Ascending aorta (tissue), 2 donors: ENCODE measurements around the gene TSHB. TPM values are rescaled to one million over a fixed set of nuclear protein-coding genes. Genes with fewer than 3 reads are reported as not detected.

ENCODE experiments used
- DNase-seq, 2 donors: peaks; one replicate each; pipeline ENCODE4 v3.0.0-alpha.2; 2019; ENCODE audit warnings: low spot score in 2 of 2
- H3K27ac ChIP-seq, 2 donors: fragments of 200-600 bp; sonication (generic); one replicate each; pipeline ENCODE4 v1.5.1; 2016 to 2017; ENCODE audit warnings: mild to moderate bottlenecking in 1 of 2
- H3K27me3 ChIP-seq: fragments of 200-600 bp; sonication (generic); one replicate; pipeline ENCODE4 v1.5.1; 2017
- H3K36me3 ChIP-seq, 2 donors: fragments of 200-600 bp; sonication (generic); one replicate each; pipeline ENCODE4 v1.5.1; 2016
- H3K4me1 ChIP-seq, 2 donors: fragments of 200-600 bp; sonication (generic); one replicate each; pipeline ENCODE4 v1.5.1; 2016 to 2017; ENCODE audit warnings: mild to moderate bottlenecking in 1 of 2
- H3K4me3 ChIP-seq, 2 donors: fragments of 200-600 bp; sonication (generic); one replicate each; pipeline ENCODE4 v1.5.1; 2016 to 2017; ENCODE audit warnings: mild to moderate bottlenecking in 1 of 2
- H3K9me3 ChIP-seq, 2 donors: fragments of 200-600 bp; sonication (generic); one replicate each; pipeline ENCODE4 v1.5.1; 2016
- CTCF ChIP-seq, 3 experiments: fragments of 200-600 bp in 2 of 3; fragments of 450-650 bp in 1 of 3; sonication (generic) in 2 of 3; IDR thresholded peaks; one replicate each; pipeline ENCODE4 v1.5.1; 2016 to 2019; ENCODE audit warnings: antibody characterized with exemption in 3 of 3, mild to moderate bottlenecking in 1 of 3, moderate library complexity in 1 of 3
- intact Hi-C: fragments of 100-400 bp; cut with DNase I; formaldehyde crosslinking; loops from one replicate; pipeline ENCODE4 v1.15.1; 2023
- total RNA-seq: library from RNA; depleted of rRNA; stranded (reverse); fragments of >200 nt; gene quantifications from one replicate; pipeline ENCODE4 v1.1.0, GENCODE V29; 2016

The TSHB gene
- not detected for total RNA-seq

- intact Hi-C loops: no loop called here
Measured at GRCh38 chr1:115029526-115029925, at the start of gene TSHB. Gene TSHB, plus strand, starts transcription at chr1:115029826. Its CDS starts 3,537 bp downstream, at chr1:115033363.

GRCh38 chr1:114982251-114982650 lies 47.4 kb upstream of the TSHB start:
- Histone ChIP-seq H3K9me3 (peaks cover 3 to 17% of the 10 kb centered on the region in 2 donors), H3K4me3 (no peak overlapping the region), H3K36me3 (no peaks in the 10 kb centered on the region), H3K27me3 (no peaks in the 10 kb centered on the region), H3K4me1 (no peaks in the 10 kb centered on the region), H3K27ac (no peak overlapping the region)
- DNase-seq: no peak
- TF ChIP-seq CTCF (IDR thresholded peaks at IDR 0.05): no peak
- intact Hi-C loops: no loop called here

More at GRCh38 chr1:115029526-115029925, at the start of gene TSHB:
- Histone ChIP-seq H3K27me3 (no peaks in the 10 kb centered on the region), H3K9me3 (no peaks in the 10 kb centered on the region), H3K4me3 (no peak within 1 kb of the TSS), H3K4me1 (no peaks in the 10 kb centered on the region), H3K36me3 (no peaks in the 10 kb centered on the region), H3K27ac (no peak within 1 kb of the TSS)
- no peak for DNase-seq
- no peak for TF ChIP-seq CTCF (IDR thresholded peaks at IDR 0.05)

GRCh38 chr1:114986286-114986685 lies 43.3 kb upstream of the TSHB start:
- Histone ChIP-seq H3K27me3 (no peaks in the 10 kb centered on the region), H3K9me3 (peaks cover 13 to 35% of the 10 kb centered on the region in 2 donors), H3K27ac (no peak overlapping the region), H3K4me3 (no peak overlapping the region), H3K4me1 (no peaks in the 10 kb centered on the region), H3K36me3 (no peaks in the 10 kb centered on the region)
- no peak for DNase-seq
- no peak for TF ChIP-seq CTCF (IDR thresholded peaks at IDR 0.05)
- intact Hi-C loops: no loop called here

GRCh38 chr1:114988095-114988494 lies 41.5 kb upstream of the TSHB start:
- intact Hi-C loops: no loop called here
- DNase-seq: no peak

GRCh38 chr1:114997510-114998289 lies 31.9 kb upstream of the TSHB start:
- Histone ChIP-seq H3K4me3 (no peak overlapping the region), H3K27me3 (no peaks in the 10 kb centered on the region), H3K27ac (no peak overlapping the region), H3K36me3 (no peaks in the 10 kb centered on the region), H3K9me3 (no peaks in the 10 kb centered on the region), H3K4me1 (no peaks in the 10 kb centered on the region)
- no peak for DNase-seq
- intact Hi-C loops: no loop called here
- TF ChIP-seq CTCF (IDR thresholded peaks at IDR 0.05): no peak

More at GRCh38 chr1:114988095-114988494, 41.5 kb upstream of the TSHB start:
- Histone ChIP-seq H3K36me3 (no peaks in the 10 kb centered on the region), H3K9me3 (peaks cover 9 to 27% of the 10 kb centered on the region in 2 donors), H3K4me3 (no peak overlapping the region), H3K27ac (no peak overlapping the region), H3K4me1 (no peaks in the 10 kb centered on the region), H3K27me3 (no peaks in the 10 kb centered on the region)
- no peak for TF ChIP-seq CTCF (IDR thresholded peaks at IDR 0.05)
